HUDEP-2 (cell line): ENCODE results near the gene THSD4.

Source experiments
- DNase-seq, 76 experiments: peaks; one replicate each; lab custom pipeline; 2025; ENCODE audit not compliant: unreplicated experiment in 76 of 76; lab: John Stamatoyannopoulos, UW

Gene THSD4

DNA sequence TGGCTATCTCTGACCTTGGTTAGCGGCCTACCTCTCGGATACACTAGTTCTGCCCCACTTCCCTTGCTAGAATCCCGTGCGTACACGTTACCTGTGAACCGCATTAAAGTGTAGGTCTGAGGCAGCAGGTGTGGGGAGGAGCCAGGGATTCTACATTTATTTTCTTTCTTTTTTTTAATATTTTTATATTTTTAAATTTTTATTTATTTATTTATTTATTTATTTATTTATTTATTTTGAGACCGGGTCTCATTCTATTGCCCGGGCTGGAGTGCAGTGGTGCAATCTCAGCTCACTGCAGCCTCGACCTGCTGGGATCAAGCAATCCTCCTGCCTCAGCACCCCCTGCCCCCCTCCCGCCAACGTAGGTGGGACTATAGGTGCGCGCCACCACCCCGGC, 634.2 kb downstream of the THSD4 start:
- no peak for DNase-seq

DNA sequence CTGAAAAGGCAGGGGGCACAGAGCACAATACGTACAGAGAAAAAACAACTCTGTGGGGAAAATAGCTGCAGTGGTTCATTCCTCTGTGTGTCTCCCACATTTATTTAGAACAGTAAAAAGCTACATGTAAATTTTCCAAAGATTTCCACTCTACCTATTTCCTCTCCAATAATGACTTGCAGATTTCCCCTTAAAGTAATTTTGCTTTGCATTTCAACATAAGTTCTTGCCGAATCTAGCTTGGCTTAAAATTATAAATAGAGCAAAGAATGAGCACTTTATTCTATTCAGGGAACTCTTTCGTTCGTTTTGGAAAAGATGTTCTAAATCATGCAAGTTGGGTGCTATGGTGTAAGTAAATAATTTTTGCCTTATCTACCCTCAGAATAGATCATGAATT, 636.9 kb downstream of the THSD4 start:
- DNase-seq: no peak

DNA sequence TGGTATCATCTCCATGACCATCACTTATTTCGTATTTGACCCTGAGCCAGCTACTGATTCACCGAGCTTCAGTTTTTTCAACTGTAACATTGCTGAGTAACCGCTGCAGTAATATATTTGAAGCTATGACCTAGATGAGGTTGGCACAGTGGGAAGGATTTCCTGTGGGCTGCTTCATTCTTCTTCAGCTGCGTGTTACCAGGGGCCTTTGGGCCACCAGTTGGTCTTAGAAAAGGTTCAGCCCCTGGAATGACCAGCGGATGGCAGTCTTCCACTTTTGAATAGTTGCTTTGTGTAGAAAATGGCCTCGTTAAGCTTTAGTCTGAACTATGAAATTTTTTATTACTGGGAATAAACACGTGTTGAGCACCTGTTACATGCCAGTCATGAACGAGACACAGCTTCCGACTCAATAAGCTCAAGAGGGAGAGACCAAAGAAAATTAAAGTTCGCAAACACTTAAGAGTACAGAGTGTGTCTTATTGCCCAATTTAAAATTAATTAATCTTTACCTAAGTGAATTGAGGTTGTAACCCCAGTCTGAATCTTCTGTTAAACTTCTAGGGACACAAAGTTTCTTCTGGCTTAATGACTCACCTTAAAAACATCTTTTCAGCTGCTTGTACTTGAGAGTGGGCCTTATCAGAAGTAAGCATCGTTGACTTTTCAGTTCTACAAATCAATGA, 637.5 kb downstream of the THSD4 start:
- peak in 5 of 76 experiments; percentile 3 to 42 (median 10) for DNase-seq

- no peak for DNase-seq
These were observed 638.1 kb downstream of the THSD4 start for GRCh38 chr15:71753346-71753745.

- DNase-seq: no peak
These were observed 639.4 kb downstream of the THSD4 start for GRCh38 chr15:71754660-71755059.

GRCh38 chr15:71755092-71755970, 640.1 kb downstream of the THSD4 start:
- no peak for DNase-seq

GRCh38 chr15:71756599-71757352, 641.5 kb downstream of the THSD4 start:
- no peak for DNase-seq

DNA sequence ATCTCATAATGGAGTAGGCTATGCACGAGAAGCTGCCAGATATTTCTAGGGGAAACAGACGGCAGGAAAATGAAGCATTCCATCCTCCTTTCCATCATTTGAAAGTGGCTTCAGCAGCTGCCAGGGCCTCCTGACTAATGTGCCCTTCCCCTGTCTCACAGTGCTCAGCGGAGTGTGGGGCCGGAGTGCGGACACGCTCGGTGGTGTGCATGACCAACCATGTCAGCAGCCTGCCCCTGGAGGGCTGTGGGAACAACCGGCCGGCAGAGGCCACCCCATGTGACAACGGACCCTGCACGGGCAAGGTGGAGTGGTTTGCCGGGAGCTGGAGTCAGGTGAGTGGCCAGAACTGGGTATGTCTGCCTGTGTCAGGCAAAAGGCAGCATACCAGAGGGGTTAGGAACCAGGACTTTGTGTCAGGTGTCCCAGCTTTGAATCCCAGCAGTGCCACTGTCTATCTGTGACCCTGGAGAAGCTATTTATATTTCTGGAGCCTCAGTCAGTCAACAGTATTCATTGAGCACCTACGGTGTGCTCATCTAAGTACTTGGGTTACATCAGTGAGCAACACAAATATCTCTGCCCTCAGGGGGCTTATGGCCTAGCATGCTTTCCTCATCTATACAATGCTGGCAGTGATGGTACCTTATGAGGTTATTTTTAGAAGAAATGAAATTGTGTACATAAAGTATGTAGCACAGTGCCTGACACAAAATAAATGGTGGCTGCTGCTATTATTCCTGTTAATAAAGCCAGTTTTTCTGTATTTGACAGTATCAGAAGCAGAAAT, 642.7 kb downstream of the THSD4 start:
- no peak for DNase-seq

DNA sequence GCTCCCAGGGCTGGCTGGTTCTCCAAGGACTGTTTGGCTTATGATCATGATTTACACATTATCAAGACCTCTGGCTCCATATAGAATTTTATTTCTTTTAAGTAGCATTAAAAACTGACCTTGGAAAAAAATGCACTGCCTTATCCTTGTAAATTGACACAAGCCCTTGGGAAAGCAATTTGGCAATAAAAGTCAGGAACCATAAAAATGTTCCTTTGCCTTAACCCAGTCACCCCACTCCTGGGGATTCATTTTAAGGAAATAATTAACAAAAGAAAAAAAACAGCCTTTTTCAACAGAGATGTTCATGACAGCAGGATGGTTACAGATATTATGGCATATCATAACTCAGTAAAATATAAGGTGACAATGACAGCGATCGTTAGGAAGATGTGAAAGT, 643.4 kb downstream of the THSD4 start:
- DNase-seq: no peak

DNA sequence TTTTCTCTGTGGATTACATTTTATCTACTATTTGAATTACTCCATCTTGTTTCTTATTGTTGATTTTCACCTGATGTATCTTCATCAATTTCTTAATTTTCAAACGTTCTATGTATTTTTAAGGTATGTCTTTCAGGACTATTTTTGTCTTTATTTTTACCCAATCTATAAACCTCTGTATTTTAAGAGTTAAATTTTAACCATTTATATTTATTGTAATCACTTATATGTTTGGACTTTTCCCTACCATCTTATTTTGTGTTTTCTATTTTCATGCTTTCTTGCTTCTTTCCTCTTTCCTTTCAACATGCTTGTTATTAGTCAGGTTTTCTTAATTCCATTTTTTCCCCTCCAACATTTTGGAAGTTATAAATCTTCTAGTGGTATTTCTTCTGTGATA, 645.6 kb downstream of the THSD4 start:
- DNase-seq: no peak

- DNase-seq: no peak
These were observed 646.4 kb downstream of the THSD4 start for GRCh38 chr15:71761649-71762048.

DNA sequence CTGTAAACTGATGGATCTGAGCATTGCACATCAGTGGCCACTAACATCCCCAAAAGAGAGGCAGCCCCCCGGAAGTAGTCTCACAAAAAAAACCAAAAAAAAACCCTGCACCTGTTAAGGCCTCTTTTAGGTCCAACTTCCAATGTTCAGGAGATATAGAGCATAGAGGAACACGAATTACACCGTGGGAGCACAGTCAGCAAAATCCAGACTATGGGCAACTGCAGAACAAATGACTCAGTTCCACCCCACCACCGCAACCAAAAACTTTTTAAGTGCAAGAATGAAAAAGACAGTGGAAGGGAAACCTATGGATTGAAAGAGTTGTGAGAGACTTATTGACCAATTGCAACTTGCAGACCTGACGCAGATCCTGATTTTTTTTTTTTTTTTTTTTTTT, 652.9 kb downstream of the THSD4 start:
- no peak for DNase-seq

DNA sequence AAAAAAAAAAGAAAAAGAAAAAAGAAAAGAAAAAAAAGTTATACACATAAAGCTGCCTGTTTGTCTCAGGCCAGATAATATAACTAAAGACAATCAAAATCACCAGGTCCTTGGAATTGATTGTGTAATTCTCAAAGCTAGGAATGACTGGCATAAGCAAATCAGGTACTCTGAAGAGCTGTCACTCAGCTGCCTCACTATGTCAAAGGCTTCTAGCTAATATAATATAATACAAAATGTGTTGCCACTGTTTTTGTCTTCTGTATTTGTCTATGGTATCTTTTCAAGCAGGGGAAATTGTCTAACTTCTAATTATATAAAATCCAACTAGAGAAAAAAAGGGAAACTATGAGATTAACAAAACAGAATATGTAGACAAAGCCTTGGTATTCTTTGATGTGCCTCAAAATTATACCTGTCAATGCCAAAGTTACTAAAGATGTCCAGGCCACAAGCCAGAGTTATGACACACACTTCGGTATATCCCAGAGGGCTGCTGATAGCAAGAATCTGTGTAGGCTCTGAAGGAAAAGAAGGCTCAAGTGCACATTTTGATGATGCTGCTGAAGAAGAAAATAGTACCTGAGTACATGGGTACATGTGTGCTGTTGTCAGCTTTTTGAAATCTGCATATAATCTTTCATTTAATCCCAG, 658.1 kb downstream of the THSD4 start:
- no peak for DNase-seq

DNA sequence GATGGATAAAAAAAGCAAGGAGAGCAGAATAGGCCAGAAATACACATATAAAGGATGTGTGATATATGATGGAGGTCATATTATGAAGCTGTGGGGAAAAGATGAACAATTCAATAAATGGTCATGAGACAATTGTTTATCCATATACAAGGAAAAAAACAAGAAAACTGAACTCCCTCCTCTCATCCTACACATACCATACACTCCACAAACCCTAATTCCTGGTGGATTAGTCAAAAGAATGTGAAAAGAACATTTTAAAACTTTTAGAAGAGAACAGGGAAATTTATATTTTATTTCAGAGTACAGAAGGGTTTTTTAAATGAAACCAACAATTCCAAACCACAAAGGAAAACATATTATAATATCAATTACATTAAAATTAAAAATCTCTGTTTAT, 660.6 kb downstream of the THSD4 start:
- DNase-seq: no peak

GRCh38 chr15:71776304-71776703, 661.0 kb downstream of the THSD4 start:
- DNase-seq: no peak

GRCh38 chr15:71777216-71777943, 662.1 kb downstream of the THSD4 start:
- DNase-seq: no peak

DNA sequence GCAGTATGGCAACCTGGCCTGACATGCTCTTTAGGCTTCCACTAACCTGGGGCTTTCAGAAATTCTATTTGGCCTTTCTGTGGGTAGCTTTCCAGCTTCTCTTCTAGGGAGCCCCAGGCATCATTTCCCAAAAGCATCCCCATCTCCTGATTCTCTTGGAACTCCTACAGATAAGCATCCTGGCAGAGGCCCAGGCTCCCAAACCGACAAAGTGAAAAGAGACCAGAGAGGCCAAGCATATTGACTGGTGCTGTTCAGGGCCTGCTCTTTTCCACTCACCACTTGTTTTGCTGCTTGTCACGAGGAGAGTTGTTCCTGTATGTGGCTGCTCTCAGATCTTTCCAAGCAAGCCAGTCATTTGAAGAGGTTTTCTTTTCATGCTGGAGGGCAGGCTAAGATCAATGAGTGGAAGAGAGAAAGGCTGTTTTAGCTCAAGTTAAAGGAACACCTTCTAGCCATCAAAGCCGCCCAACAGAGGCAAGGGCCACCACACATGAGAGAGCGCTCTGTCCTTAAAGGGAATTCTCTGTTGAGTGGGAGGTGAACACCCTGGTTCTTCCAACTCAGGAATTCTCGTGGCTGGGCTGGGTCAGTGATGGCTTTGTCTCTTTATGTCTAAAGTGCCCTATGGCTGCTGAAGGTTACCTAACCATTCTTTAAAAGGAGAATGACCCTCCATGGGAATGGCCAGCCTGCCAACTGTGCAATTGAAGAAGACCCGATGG, 664.0 kb downstream of the THSD4 start:
- no peak for DNase-seq

DNA sequence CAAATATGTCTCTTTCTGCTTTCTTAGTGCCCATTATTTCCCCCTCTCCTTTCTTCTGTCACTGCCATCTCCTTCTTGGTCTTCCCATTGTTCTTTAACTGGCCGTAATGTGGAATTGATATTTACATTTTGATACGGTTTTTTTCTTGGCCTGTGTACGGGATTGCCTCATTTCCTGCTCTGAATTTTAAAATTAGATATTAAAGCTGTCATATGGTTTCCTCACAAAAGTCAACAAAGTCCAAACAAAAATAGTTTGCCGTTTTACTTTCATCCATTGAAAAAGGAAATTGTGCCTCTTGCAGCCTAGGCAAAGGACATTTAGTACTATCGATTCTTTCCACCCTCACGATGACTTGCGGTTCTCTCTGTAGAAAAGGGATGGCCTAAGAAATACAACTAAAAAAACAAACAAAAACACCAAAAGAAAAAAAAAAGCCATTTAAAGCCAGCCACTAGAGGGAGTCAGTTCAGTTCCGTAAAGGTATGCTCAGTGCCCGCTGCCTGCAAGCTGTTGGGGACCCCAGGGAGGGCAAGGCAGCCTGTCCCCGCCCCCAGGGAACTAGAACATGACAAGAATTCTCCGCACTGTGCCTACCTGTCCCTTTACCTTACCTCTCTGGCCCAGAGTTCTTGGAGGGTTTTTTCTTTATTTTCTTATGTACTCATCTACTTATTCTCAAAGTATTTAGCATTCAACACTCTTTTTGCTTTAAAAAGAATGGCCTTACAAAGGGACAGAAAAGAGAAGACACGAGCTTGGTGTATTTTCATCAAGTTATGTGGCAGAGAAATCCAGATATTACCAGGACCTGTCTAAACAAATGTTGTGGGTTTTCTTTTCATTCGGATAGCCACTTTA, 665.1 kb downstream of the THSD4 start:
- DNase-seq: peak in 10 of 76 experiments; percentile 2 to 26 (median 15)
